HEK293T (cell line): ENCODE data around the gene PARM1.

ENCODE experiments used
- CTCF ChIA-PET: fragments of 350-600 bp; formaldehyde crosslinking; extraction: SDS; loops from one replicate; lab custom pipeline; 2021; ENCODE audit warnings: antibody characterized with exemption, inconsistent platforms; lab: Yijun Ruan, JAX
- POLR2A ChIA-PET: fragments of 350-600 bp; formaldehyde crosslinking; extraction: SDS; loops from one replicate; lab custom pipeline; 2020; ENCODE audit warnings: antibody characterized with exemption, inconsistent platforms; lab: Yijun Ruan, JAX
- DNase-seq: peaks from one replicate; pipeline ENCODE4 v3.0.0; 2012; ENCODE audit warnings: mixed read lengths; ENCODE audit errors: extremely low spot score
- ARNT ChIP-seq: fragments of 450-650 bp; IDR thresholded peaks from 2 replicates; pipeline ENCODE4 v1.6.1; 2017; ENCODE audit warnings: mild to moderate bottlenecking
- BHLHE40 ChIP-seq: fragments of 450-650 bp; IDR thresholded peaks from 2 replicates; pipeline ENCODE4 v1.6.1; 2016; ENCODE audit warnings: mild to moderate bottlenecking, moderate library complexity, borderline replicate concordance
- CTBP1 ChIP-seq: fragments of 450-650 bp; IDR thresholded peaks from 2 replicates; pipeline ENCODE4 v1.6.1; 2016; ENCODE audit warnings: borderline replicate concordance
- ELF4 ChIP-seq: fragments of 450-650 bp; IDR thresholded peaks from 2 replicates; pipeline ENCODE4 v1.6.1; 2017; ENCODE audit warnings: antibody characterized with exemption
- FOXA1 ChIP-seq: fragments of 450-650 bp; IDR thresholded peaks from 2 replicates; pipeline ENCODE4 v1.6.1; 2016; ENCODE audit warnings: mild to moderate bottlenecking
- FOXK2 ChIP-seq: fragments of 450-650 bp; IDR thresholded peaks from 2 replicates; pipeline ENCODE4 v1.6.1; 2016; ENCODE audit warnings: mild to moderate bottlenecking
- FOXM1 ChIP-seq: fragments of 450-650 bp; IDR thresholded peaks from 2 replicates; pipeline ENCODE4 v1.6.1; 2017; ENCODE audit warnings: mild to moderate bottlenecking, borderline replicate concordance
- HDGF ChIP-seq: fragments of 450-650 bp; IDR thresholded peaks from 2 replicates; pipeline ENCODE4 v1.6.1; 2017; ENCODE audit warnings: antibody characterized with exemption, borderline replicate concordance
- L3MBTL2 ChIP-seq: fragments of 450-650 bp; conservative IDR thresholded peaks from 2 replicates; pipeline ENCODE4 v1.6.1; 2016; ENCODE audit warnings: mild to moderate bottlenecking
- LEF1 ChIP-seq: fragments of 450-650 bp; IDR thresholded peaks from 2 replicates; pipeline ENCODE4 v1.6.1; 2017; ENCODE audit warnings: mild to moderate bottlenecking, borderline replicate concordance
- NFRKB ChIP-seq: fragments of 450-650 bp; IDR thresholded peaks from 2 replicates; pipeline ENCODE4 v1.6.1; 2016; ENCODE audit warnings: mild to moderate bottlenecking, moderate library complexity
- SP1 ChIP-seq: fragments of 450-650 bp; IDR thresholded peaks from 2 replicates; pipeline ENCODE4 v1.6.1; 2017
- SUZ12 ChIP-seq: fragments of 450-650 bp; IDR thresholded peaks from 2 replicates; pipeline ENCODE4 v1.6.1; 2016; ENCODE audit warnings: mild to moderate bottlenecking
- TARDBP ChIP-seq: fragments of 450-650 bp; IDR thresholded peaks from 2 replicates; pipeline ENCODE4 v1.6.1; 2016
- ZNF384 ChIP-seq: fragments of 450-650 bp; IDR thresholded peaks from 2 replicates; pipeline ENCODE4 v1.6.1; 2016
- TF ChIP-seq, protein P1 (sequence below): fragments of 450-650 bp; IDR thresholded peaks from 2 replicates; pipeline ENCODE4 v1.6.1; 2016

Gene PARM1

DNA sequence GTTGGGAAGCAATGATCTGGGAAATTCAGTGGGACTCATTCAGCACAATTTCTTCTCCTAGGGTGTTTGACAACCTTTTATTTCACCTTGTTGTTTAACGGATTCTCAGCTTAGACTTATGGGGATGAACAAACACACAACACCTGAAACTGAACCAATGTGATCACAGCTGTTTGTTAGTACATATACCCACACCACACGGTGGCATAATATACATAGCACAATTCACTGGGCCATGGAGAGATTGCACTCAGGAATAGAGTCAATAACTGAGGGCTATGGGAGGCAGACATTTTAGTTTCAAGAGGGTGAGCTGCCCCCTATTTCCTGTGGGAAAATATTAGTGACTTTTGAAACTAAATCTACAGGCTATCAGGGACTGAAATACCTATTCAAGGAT is 148.0 kb downstream of the PARM1 start:
- POLR2A ChIA-PET, result no interaction called here
- TF ChIP-seq TARDBP, result no peak
- TF ChIP-seq FOXK2, result no peak
- no peak for TF ChIP-seq HDGF
- TF ChIP-seq CTBP1, result no peak
- TF ChIP-seq NFRKB, result no peak
- TF ChIP-seq BHLHE40, result no peak
- CTCF ChIA-PET, result no interaction called here
- no peak for DNase-seq

DNA sequence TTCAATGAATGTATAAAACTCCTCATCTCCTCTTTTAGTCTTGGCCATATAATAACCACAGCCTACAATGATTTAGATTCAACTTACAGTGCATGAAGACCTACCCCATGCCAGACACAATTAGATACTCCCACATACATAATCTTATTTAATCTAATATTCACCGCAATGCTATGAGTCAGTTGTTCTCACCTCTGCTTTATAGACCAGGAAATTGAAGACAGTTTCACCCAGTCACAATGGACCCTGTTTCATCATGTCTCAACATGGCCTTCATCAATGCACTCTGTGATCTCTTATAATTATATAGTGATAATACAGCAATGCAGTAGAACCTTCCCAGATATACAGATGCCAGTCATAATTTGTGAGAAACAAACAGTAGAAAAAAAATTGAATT is 148.6 kb downstream of the PARM1 start:
- ChIA-PET POLR2A (no interaction called here), CTCF (no interaction called here)
- no peak for TF ChIP-seq L3MBTL2
- no peak for TF ChIP-seq TARDBP
- TF ChIP-seq BHLHE40, result no peak
- no peak for TF ChIP-seq NFRKB
- TF ChIP-seq LEF1, result no peak
- TF ChIP-seq HDGF, result no peak
- TF ChIP-seq FOXA1, result no peak
- TF ChIP-seq CTBP1, result no peak
- no peak for TF ChIP-seq SP1
- no peak for TF ChIP-seq SUZ12
- TF ChIP-seq FOXK2, result no peak
- TF ChIP-seq FOXM1, result no peak
- no peak for TF ChIP-seq ARNT
- no peak for TF ChIP-seq ZNF384
- no peak for DNase-seq

DNA sequence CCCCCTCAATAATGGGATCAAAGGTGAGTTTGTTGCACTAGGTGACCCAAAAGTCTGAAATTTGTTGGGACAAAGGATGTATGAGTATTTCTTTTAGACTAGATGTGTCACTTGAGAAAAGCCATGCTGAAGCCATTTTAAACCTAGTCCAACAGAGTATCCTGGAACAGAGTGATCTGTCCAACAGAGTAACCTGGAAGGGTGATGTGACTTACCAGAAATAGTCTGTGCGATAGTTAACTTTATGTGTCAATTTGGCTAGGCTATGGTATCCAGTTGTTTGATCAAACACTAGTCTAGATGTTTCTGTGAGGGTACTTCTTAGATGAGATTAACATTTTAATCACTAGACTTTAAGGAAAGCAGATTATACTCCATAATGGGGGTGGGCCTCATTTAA is 154.5 kb downstream of the PARM1 start:
- no peak for DNase-seq
- CTCF ChIA-PET, result no interaction called here
- TF ChIP-seq ARNT (no peak), BHLHE40 (no peak), SUZ12 (no peak), FOXK2 (no peak), ZNF384 (no peak), L3MBTL2 (no peak), TARDBP (no peak), NFRKB (no peak), FOXM1 (no peak), SP1 (no peak), LEF1 (no peak), CTBP1 (no peak), FOXA1 (no peak), ELF4 (no peak), HDGF (no peak)
- TF ChIP-seq, protein P1, sequence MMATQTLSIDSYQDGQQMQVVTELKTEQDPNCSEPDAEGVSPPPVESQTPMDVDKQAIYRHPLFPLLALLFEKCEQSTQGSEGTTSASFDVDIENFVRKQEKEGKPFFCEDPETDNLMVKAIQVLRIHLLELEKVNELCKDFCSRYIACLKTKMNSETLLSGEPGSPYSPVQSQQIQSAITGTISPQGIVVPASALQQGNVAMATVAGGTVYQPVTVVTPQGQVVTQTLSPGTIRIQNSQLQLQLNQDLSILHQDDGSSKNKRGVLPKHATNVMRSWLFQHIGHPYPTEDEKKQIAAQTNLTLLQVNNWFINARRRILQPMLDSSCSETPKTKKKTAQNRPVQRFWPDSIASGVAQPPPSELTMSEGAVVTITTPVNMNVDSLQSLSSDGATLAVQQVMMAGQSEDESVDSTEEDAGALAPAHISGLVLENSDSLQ, result no peak
- POLR2A ChIA-PET, result no interaction called here

DNA sequence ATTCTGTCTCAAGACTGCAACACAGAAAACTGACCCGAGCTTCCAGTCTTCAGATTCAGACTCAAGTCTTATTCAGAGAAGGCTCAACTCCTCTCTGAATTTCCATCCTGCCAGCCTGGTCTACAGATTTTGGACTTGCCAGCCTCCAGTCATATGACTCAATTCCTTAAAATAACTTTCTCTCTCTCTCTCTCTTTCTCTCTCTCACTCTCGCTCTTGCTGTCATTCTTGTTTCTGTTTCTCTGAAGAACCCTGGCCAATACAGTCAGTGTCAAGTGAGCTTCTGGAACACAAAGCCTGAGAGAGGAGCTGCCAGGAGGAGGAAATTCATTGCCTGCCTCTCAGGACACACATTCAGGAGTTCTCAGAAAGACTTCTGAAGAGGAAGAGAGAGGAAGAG is 154.9 kb downstream of the PARM1 start:
- no peak for TF ChIP-seq FOXA1
- no peak for TF ChIP-seq NFRKB
- TF ChIP-seq ZNF384, result no peak
- TF ChIP-seq HDGF, result no peak
- TF ChIP-seq, protein P1, result no peak
- DNase-seq, result no peak
- CTCF ChIA-PET, result no interaction called here
- POLR2A ChIA-PET, result no interaction called here

DNA sequence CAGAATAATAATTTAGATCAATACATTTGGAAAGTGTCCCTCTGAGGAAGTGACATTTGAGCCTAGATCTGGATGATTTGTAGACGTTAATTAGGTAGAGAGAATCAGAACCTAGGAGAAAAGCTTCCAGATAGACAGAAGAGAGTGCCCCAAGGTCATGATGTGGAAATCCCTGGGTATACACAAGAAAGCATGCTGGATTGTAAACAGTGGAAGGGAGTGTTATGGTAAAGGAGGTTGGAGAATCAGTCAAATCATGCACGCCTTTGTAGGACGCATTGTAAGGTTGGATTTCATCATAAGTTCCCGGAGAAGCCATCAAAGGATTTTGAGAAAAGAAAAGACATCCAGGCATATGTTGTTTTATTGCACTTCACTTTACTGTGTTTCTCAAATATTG is 156.3 kb downstream of the PARM1 start:
- TF ChIP-seq FOXA1, result no peak
- no peak for TF ChIP-seq LEF1
- TF ChIP-seq BHLHE40, result no peak
- TF ChIP-seq SP1, result no peak
- no peak for TF ChIP-seq TARDBP
- no peak for TF ChIP-seq ARNT
- TF ChIP-seq L3MBTL2, result no peak
- no peak for TF ChIP-seq ZNF384
- TF ChIP-seq FOXK2, result no peak
- TF ChIP-seq FOXM1, result no peak
- TF ChIP-seq ELF4, result no peak
- no peak for TF ChIP-seq SUZ12
- no peak for TF ChIP-seq NFRKB
- no peak for TF ChIP-seq CTBP1
- no peak for TF ChIP-seq HDGF
- TF ChIP-seq, protein P1, result no peak
- DNase-seq, result no peak
- ChIA-PET POLR2A (no interaction called here), CTCF (no interaction called here)

DNA sequence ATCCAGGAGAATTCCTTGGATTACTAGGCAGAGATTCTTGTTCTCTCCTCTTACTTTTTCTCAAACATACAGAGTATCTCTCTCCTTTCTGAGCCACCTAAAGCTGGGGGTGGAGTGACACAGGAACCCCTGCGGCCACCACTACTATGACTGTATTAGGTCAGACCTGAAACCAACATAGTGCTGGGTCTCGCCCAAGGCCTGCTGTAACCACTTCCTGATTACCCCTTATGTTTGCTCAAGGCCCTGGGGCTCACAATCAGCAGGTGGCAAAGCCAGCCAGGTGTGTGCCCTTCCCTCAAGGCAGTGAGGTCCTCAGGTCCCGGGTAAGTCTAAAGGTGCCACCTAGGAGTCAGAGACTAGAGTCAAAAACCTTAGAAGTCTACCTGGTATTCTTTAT is 166.4 kb downstream of the PARM1 start:
- POLR2A ChIA-PET, result no interaction called here
- CTCF ChIA-PET, result no interaction called here
- no peak for DNase-seq
- TF ChIP-seq, protein P1, result no peak
- TF ChIP-seq BHLHE40 (no peak), SP1 (no peak), FOXA1 (no peak), LEF1 (no peak), ZNF384 (no peak)
